ENCODE data around the gene IER5L.
A peak's percentile ranks its signal among the peaks of the same experiment; 100 is the strongest.

Gene IER5L

GRCh38 chr9:129182625-129183494 lies 4.8 kb upstream of the IER5L start:
- H3K4me1 ChIP-seq (ENCODE audit: insufficient read depth, low read length, severe bottlenecking) = peaks cover 7% of the 10 kb centered on the region
- no peaks in the 10 kb centered on the region; the same call in 1 of the 2 replicates for H3K36me3 ChIP-seq (ENCODE audit: insufficient read depth, low read length)
- TF ChIP-seq CTCF (IDR thresholded peaks at IDR 0.05; ENCODE audit: low read length) (peak; percentile 34; the same call in 1 of the 2 replicates), EZH2 (IDR thresholded peaks at IDR 0.05; ENCODE audit: borderline replicate concordance, low read length) (no peak)
- no peak overlapping the region for H3K9ac ChIP-seq (ENCODE audit: low read length)
- H3K9me2 ChIP-seq (ENCODE audit: low read depth, low read length) = no peaks in the 10 kb centered on the region
- H3K27ac ChIP-seq (ENCODE audit: low read depth, low read length, poor library complexity, severe bottlenecking) = no peak overlapping the region
- no peak overlapping the region for H2AFZ ChIP-seq (ENCODE audit: low read length)
- no peaks in the 10 kb centered on the region for H4K20me1 ChIP-seq (ENCODE audit: insufficient read depth, low read length)
- peaks cover 6% of the 10 kb centered on the region; the same call in 1 of the 2 replicates for H3K9me3 ChIP-seq (ENCODE audit: low read length)
- no peak overlapping the region for H3K4me2 ChIP-seq (ENCODE audit: low read length)
- H3K4me3 ChIP-seq (ENCODE audit: low read depth, low read length, poor library complexity, severe bottlenecking) = no peak overlapping the region
- peaks cover 8% of the 10 kb centered on the region for H3K27me3 ChIP-seq (ENCODE audit: insufficient read depth, low read length)
- no peaks in the 10 kb centered on the region for H3F3A ChIP-seq (ENCODE audit: insufficient read depth, low read length)
- no peaks in the 10 kb centered on the region for H3K79me2 ChIP-seq (ENCODE audit: insufficient read depth, low read length)

GRCh38 chr9:129182122-129182521 lies 4.1 kb upstream of the IER5L start:
- H3K79me2 ChIP-seq (ENCODE audit: insufficient read depth, low read length) = no peaks in the 10 kb centered on the region
- peaks cover 2% of the 10 kb centered on the region; the same call in 1 of the 2 replicates for H3K9me3 ChIP-seq (ENCODE audit: low read length)
- peaks cover 9% of the 10 kb centered on the region for H3K4me1 ChIP-seq (ENCODE audit: insufficient read depth, low read length, severe bottlenecking)
- H3K4me3 ChIP-seq (ENCODE audit: low read depth, low read length, poor library complexity, severe bottlenecking) = no peak overlapping the region
- no peaks in the 10 kb centered on the region; the same call in 1 of the 2 replicates for H3K36me3 ChIP-seq (ENCODE audit: insufficient read depth, low read length)
- H3K27me3 ChIP-seq (ENCODE audit: insufficient read depth, low read length) = peaks cover 4% of the 10 kb centered on the region
- no peaks in the 10 kb centered on the region for H4K20me1 ChIP-seq (ENCODE audit: insufficient read depth, low read length)
- no peak overlapping the region for H3K9ac ChIP-seq (ENCODE audit: low read length)
- H3K27ac ChIP-seq (ENCODE audit: low read depth, low read length, poor library complexity, severe bottlenecking) = no peak overlapping the region
- no peak overlapping the region for H2AFZ ChIP-seq (ENCODE audit: low read length)
- TF ChIP-seq CTCF (IDR thresholded peaks at IDR 0.05; ENCODE audit: low read length) (no peak), EZH2 (IDR thresholded peaks at IDR 0.05; ENCODE audit: borderline replicate concordance, low read length) (no peak)
- no peaks in the 10 kb centered on the region for H3F3A ChIP-seq (ENCODE audit: insufficient read depth, low read length)
- H3K9me2 ChIP-seq (ENCODE audit: low read depth, low read length) = no peaks in the 10 kb centered on the region
- H3K4me2 ChIP-seq (ENCODE audit: low read length) = no peak overlapping the region

GRCh38 chr9:129181246-129181645 lies 3.2 kb upstream of the IER5L start:
- Histone ChIP-seq H3K9ac (ENCODE audit: low read length) (no peak overlapping the region), H3K27me3 (ENCODE audit: insufficient read depth, low read length) (no peaks in the 10 kb centered on the region; the same call in 1 of the 2 replicates)

More at GRCh38 chr9:129181246-129181645, 3.2 kb upstream of the IER5L start:
- Histone ChIP-seq H3K4me3 (ENCODE audit: low read depth, low read length, poor library complexity, severe bottlenecking) (no peak overlapping the region), H3K27ac (ENCODE audit: low read depth, low read length, poor library complexity, severe bottlenecking) (no peak overlapping the region), H2AFZ (ENCODE audit: low read length) (no peak overlapping the region), H3K9me3 (ENCODE audit: low read length) (no peaks in the 10 kb centered on the region), H3K4me2 (ENCODE audit: low read length) (no peak overlapping the region), H3F3A (ENCODE audit: insufficient read depth, low read length) (no peaks in the 10 kb centered on the region), H3K4me1 (ENCODE audit: insufficient read depth, low read length, severe bottlenecking) (peaks cover 18% of the 10 kb centered on the region), H3K36me3 (ENCODE audit: insufficient read depth, low read length) (no peaks in the 10 kb centered on the region), H4K20me1 (ENCODE audit: insufficient read depth, low read length) (no peaks in the 10 kb centered on the region), H3K79me2 (ENCODE audit: insufficient read depth, low read length) (no peaks in the 10 kb centered on the region), H3K9me2 (ENCODE audit: low read depth, low read length) (no peaks in the 10 kb centered on the region)
- TF ChIP-seq EZH2 (IDR thresholded peaks at IDR 0.05; ENCODE audit: borderline replicate concordance, low read length) (no peak), CTCF (IDR thresholded peaks at IDR 0.05; ENCODE audit: low read length) (no peak)
